NCI-H226 (cell line): ENCODE results near the gene BPIFB3.
"Not testable (repeated sequence)": the region's sequence is repeated elsewhere in the genome, so short reads cannot be mapped to it uniquely, and the experiment has no call there.

Source experiments
- DNase-seq: peaks from one replicate; pipeline ENCODE4 v3.0.0-alpha.2; 2015

The BPIFB3 gene

DNA sequence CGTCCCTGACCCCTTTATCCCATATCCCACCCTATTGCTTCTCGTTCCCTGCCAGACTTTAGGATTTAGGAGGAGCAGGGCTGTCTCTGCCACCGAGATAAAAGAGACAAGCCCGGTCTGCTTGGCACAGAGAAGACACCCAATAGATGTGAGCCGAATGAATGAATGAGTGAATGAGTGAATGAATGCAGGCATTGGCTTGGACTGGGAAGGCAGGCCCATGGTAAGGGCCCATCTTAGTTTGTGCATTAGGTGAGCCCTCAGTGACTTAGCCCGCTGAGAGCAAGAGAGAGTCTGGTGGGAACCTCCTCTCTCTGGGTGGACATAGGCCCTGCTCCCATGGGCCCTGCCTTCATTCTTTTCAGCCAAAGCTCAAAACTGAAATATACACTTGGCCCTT, 23.1 kb upstream of the BPIFB3 start:
- DNase-seq = no peak

DNA sequence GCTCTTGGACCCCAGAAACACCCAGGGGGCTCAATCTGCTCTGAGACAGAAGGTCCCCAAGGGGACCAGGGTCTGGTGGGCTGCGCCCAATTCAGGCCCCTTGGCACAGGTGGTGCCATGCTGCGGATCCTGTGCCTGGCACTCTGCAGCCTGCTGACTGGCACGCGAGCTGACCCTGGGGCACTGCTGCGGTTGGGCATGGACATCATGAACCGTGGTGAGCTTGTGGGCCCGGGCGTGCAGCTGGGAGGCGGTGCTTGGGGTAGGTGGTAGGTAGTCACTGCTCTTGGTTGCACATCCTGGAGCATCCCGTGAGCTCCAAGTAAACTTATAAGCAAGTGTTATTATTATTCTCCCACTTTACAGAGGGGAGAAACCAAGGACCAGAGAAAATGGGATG, 22.2 kb upstream of the BPIFB3 start, which contains the start of gene BPIFB6:
BPIFB6 (plus strand) TSS at position 118 of the 400 bp plus-strand sequence; CDS start at position 118, 0 bp downstream.
- no peak for DNase-seq

DNA sequence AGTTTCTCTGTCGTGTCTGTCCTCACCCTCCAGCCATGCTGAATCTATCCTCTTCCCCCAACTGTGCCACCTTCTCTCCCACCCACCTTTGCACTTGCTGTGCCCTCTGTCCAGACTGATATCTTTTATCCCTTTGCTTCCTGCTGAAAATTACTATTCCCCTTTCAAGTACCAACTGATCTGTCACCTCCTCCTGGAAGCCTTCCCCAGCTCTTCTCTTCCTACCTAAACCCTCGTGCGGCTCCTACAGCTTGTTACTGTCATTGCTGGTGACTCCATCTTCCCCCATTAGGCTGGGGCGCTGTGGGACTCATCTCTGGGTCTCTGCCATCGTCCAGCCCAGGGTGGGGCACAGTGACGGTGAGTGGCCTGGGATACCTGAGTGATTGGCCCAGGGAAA, 21.1 kb upstream of the BPIFB3 start:
- DNase-seq = no peak

DNA sequence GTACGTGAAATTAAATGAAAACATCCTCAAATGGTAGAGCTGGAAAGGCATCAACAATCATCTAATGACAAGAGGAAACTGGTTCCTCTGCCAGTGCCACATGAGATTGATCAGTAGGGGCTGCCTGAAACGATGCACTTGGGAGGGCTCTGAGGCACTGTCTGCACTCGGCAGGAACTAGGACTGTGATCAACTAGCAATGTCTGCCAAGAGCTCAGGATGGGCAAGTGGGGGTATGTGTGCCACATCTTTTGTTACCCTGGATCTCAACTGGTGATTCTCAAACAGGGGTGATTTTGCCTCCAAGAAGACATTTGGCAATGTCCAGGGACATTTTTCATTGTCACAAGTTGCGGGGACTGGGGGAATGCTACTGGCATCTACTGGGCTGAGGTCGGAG, 20.3 kb upstream of the BPIFB3 start:
- no peak for DNase-seq

DNA sequence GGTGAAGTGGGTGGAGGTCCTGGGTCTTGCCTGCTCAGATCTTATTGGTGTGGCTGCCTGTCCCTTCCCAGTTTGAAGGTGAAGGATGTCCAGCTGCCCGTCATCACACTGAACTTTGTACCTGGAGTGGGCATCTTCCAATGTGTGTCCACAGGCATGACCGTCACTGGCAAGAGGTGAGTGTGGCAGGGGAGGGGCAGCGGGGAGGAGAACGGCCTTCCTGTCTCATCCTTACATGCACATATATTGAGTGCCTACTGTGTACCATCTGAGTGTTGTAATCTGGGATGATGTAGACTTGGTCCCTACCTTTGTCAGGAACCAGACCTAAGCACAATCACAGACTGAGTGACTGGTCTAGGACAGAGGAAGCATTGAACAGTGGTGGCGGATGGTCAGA, 19.6 kb upstream of the BPIFB3 start:
- no peak for DNase-seq

DNA sequence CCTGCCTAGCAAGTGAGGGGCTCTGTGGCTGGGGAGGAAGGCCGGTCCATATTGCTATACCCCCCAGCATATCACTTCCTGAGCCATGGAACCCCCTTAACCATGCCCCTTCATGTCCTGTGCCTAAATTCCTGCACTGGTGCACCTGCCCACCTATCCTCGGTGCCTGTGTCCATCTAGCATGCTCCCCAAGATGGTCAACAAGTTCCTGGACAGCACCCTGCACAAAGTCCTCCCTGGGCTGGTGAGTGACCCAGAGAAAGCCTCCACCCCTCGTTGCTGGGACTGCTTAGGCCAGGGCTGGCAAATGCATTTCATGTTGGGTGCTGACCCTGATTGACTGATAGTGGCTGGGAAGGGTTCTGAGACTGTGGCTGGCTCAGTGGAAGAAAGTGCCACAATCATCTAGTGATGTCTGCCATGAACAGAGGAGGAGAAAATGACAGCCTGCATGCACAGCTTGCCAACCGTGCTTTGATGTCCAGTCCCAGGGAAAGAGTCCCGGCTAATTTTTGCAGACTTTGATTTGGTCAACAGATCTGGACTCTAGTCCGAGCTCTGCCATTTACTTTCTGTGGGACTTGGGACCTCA, 18.7 kb upstream of the BPIFB3 start:
- no peak for DNase-seq

DNA sequence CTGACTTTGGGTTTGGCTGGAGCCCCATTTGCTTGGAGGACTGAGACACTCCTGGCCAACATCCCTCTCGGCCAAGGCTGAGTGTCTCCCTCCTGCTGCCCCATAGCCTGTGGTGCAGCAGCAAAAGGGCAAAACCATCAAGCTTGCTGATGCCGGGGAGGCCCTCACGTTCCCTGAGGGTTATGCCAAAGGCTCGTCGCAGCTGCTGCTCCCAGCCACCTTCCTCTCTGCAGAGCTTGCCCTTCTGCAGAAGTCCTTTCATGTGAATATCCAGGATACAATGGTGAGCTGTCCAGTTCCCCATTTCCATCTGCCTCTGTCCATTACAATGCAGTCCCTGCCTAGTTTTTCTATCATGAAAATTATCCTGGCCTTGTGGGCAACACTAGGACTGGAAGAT, 16.2 kb upstream of the BPIFB3 start:
- DNase-seq = no peak

DNA sequence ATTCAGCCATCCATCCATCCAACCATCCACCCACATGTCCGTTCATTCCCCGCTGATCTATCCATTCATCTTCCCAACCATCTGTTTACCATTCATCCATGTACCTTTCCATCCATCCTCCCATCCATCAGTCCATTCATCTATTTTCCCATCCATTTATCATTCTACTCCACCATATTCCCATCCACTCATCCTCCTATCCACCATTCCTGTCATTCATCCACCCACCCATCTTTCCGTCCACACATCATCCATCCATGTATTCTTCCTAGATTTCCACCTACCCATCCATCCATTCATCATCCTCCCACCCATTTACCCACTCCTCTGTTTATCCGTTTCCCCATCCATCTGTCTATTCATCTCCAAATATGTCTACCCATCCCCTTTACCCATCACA, 15.5 kb upstream of the BPIFB3 start:
- no peak for DNase-seq

DNA sequence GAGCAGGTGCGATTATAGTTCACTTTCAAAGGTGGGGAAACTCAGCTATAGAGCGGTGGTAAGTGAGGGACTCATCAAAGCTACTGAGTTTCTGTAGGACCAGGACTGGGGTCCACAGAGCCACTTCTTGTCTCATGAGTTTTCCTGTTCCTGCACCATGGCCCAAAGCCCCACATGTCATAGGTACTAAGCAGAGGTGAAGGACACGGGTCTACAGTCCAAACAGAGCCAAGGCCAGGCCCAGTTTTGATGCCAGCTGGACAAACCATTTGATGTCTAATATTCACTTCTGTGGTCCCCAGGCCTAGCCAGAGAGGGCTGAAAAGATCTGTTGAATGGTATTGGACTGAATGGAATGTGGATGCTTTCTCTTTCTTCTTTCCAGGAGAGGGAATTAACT, 11.3 kb upstream of the BPIFB3 start:
- DNase-seq = no peak

DNA sequence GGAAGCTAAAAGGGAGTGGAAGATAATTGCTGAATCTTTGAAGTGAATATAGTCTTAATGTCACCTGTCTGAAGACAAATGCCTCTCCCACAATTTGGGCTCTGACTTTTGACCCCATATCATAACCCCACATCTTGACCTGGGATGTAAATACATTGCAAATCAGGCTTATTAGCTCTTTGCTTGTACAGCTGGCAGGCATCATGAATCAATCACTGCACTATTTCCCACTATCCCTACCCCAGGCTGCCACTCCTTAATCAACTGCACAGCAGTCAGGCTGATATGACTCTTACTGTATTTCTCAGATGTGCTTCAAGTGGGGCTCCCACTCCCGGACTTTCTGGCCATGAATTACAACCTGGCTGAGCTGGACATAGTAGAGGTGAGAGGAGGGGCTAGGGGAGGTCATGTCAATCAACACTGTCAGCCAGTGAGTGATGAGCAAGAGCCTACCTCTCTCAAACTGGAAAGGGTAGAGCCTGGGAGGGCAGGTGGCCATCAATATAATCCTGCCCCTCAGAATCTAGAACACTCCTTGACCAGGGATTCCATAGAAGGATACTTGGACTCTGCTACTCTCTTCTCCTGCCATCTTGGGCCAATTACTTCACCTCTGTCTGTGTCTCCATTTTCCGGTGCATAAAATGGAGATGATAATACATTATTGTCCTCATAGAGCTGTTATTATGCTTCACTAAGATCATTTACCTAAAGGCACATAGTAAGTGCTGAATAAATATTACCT, 10.5 kb upstream of the BPIFB3 start:
- no peak for DNase-seq

DNA sequence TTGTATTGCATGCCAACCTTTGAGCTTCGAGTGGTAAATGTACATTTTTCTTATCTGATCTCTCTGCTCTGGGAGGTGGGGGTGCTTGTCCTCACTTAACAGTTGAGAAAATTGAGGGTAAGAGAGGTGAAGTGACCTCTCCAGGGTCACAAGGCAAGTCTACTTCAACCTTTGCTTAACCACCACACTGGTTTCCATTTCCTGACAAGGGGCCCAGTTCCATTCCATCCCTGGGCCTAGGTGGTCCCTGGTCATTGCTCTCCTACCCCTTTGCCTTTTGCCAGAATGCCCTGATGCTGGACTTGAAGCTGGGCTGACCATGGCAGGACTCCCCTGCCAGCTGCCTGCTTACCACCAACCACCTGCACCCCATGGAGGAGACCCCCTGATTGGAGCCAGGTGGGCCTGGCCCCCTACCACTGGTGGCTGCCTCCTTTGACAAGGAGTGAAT, 9.9 kb upstream of the BPIFB3 start:
- DNase-seq = no peak

DNA sequence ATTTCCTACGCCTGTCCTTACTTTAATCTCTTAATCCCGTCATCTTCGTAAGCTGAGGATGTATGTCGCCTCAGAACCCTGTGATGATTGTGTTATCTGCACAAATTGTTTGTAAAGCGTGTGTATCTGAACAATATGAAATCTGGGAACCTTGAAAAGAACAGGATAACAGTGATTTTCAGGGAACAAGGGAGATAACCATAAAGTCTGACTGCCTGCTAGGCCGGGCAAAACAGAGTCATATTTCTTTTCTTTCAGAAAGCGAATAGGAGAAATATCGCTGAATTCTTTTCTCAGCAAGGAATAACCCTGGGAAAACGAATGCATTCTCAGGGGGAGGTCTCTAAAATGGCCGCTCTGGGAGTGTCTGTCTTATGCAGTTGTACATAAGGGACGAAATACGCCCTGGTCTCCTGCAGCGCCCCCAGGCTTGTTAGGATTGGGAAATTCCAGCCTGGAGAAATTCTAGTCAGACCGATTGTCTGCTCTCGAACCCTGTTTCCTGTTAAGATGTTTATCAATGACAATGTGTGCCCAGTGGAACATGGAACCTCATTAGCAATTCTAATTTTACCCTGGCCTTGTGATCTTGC, 8.5 kb upstream of the BPIFB3 start:
- not testable (repeated sequence) for DNase-seq

DNA sequence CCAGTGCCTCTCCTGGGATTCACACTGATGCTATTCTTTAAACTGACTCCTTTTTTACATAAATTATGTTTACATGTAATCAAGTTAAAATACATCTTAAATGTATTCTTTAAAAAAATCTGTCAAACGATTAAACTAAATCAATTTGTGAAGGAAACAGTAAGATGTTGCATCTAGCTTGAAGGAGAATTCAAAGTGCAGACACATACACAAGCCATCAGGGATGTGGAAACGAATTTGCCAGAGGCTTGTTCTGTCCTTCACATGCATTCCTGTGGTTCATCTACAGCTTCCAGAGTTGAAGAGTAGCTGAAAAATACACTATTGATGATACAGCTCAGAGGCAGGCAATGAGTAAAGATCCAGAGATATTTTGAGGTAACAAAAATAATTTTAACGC, 7.3 kb upstream of the BPIFB3 start:
- DNase-seq = no peak

DNA sequence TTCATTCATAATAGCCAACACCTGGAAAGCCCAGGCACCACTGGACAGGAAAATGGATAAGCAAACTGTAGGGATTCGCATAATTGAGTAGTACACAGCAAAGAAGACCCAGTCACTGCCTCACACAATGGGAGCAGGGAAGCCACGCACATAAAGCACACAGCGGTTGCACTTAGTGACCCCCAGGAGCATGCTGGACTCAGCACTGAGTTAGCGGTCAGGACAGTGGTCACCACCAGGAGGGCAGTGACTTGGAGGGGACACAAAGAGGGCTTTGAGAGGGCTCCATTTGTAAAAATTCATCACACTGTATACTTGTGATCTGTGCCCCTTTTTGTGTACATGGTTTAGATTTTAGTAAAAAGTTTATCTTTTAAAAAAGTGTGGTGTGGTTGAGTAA, 2.4 kb upstream of the BPIFB3 start:
- no peak for DNase-seq

DNA sequence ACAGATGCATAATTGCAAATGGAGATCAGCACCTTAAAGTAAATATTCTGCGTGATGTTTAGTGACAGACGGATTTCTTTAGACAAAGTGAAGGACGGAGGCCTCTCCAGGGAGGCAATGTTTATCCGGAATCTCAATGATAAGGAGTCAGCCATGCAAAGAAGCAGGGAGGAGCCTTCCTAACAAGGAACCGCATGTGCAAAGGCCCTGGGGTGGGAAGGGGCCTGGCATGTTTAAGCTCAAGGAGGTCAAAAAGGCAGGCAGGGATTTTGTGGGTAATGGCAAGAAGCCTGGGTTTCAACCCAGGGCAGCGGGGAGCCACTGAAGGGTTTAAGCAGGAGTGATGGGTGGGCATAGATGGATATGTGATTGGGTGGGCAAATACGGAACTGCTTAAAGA, 678 bp downstream of the BPIFB3 start:
- DNase-seq = no peak

DNA sequence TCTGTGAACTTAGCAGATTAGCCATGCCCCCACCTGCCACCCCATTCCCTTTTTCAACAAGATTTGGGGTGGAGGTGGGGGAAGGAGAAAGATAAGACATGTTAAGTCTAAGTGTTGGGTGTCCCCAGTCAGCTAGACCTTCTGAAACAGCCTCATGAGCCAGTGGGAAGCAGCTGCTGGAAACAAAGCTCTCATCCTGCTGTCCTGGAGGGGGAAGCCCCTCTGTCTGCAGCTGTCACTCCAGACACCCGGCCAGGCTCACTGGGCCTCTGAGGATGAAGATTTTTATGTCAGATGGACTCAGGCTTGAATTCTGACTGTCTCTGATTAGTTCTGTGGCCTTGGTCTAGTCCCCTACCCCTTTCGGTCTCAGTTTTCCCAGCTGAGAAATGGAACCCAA, 1.1 kb downstream of the BPIFB3 start:
- DNase-seq = no peak

DNA sequence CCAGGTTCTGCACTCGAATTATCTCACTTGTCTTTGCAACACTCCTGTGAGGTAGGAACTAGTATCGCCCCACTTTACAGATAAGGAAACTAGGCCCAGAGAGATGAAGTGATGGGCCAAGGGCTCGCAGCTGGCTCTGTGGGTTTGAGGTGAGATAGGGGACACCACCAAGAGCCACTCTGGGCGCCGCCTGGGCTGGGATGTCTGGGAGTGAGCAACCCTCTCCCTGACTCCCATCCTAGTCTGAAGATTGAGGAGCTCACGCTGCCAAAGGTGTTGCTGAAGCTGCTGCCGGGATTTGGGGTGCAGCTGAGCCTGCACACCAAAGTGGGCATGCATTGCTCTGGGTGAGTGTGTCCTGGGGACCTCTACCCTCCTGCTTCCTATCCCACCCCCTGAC, 5.4 kb downstream of the BPIFB3 start:
- no peak for DNase-seq

DNA sequence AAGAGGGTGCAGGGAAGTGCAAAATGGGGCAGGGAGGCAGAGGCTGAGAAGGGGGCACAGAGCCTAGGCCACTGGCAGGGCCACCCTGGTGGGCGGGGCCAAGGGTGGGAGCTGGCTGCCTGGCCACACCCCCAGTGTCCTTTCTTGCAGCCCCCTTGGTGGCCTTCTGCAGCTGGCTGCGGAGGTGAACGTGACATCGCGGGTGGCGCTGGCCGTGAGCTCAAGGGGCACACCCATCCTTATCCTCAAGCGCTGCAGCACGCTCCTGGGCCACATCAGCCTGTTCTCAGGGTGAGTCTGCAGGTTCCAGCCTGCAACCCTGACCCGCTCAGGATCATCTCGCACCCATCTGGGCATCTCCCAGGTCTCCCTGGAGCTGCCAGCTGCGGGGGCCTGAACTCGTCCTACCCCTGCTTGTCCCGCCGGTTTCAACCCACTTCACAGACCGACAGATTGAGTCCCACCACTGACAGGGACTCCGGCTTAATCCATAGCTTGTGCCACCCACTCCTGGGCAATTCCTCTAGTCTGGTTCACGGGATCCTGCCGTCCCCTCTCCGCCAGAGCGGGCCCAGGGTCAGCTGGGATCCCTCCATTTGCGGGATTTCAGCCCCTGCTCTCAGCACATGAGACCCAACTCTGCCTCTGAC, 6.2 kb downstream of the BPIFB3 start:
- DNase-seq = no peak

DNA sequence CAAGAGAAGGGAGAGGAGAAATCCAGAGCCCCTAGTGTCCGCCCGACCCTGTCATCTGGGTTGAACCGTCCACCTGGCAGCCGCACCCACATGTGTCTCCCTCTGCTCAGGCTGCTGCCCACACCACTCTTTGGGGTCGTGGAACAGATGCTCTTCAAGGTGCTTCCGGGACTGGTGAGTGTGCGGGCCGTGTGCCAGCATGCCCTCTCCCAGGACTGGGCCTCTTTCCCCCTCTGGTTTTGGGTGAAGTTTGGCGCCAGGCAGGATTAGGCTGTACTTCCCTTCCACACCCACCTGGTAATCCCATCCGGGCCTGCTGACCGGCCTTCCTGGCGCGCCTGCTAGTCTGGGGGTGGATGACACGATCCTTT, 7.9 kb downstream of the BPIFB3 start:
- no peak for DNase-seq

DNA sequence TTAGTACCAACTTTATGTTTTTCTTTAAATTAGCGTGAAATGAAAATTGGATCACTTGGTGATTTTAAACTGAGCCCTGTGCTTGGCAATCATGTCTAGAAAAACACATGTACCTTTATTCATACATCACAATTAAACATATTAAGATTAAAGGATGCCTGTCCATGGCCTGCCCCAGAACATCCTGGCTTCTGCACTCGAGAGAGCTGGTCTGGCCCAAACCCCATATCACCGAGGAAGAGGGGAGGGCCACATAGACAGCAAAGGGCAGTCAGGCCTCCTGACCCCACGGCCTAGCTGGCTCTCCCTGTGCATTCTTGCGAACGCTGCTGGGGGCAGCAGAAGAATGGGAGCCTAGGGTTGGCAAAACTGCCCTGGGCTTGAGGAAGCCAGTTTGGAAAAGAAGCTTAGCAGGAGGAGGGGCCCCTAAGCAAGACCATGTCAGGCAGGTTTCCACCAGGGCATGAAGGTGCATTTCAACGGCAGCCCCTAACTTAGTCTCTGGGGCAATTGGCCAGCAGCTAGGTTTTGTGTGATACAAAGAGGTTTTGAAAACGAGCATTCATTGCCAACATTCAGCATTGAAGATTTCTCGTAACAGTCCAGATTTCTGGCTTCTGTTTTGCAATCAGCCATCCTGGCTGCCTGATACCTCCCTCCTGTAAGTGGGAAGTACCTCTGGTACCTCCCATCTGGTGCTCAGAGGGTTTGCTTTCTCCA, 8.6 kb downstream of the BPIFB3 start:
- no peak for DNase-seq

DNA sequence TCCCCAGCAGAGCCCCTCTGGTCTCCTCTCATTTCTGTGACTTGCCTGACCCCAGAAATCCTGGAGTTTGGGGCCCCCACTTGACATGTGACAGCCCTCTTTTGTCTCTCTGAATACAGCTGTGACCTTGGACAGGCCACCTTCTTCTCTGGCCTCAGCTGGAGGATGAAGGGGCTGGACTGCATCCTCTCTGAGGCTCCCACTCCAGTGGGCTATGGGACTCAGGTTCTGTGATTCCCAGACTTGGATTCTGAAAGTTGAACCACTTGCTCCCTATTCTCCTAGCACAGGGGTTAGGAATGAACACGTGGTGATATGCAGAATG, 9.1 kb downstream of the BPIFB3 start:
- DNase-seq = no peak

DNA sequence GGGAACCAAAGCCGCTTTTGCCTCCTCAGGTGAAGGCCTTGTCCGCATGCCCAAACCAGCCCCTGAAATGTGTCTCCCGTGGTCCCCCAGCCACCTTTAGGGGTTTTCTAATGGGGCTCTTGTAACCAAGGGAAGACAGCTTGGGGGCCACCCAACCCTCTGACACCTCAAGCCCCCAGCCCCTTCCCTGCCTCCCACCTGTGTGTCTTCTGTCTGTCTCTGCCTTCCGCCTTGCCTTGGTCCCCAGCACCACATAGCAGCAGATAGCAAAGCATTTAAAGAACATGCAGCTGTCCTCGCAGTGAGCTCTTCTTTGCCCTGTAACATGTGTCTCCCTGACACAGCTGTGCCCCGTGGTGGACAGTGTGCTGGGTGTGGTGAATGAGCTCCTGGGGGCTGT, 9.6 kb downstream of the BPIFB3 start:
- DNase-seq = no peak

DNA sequence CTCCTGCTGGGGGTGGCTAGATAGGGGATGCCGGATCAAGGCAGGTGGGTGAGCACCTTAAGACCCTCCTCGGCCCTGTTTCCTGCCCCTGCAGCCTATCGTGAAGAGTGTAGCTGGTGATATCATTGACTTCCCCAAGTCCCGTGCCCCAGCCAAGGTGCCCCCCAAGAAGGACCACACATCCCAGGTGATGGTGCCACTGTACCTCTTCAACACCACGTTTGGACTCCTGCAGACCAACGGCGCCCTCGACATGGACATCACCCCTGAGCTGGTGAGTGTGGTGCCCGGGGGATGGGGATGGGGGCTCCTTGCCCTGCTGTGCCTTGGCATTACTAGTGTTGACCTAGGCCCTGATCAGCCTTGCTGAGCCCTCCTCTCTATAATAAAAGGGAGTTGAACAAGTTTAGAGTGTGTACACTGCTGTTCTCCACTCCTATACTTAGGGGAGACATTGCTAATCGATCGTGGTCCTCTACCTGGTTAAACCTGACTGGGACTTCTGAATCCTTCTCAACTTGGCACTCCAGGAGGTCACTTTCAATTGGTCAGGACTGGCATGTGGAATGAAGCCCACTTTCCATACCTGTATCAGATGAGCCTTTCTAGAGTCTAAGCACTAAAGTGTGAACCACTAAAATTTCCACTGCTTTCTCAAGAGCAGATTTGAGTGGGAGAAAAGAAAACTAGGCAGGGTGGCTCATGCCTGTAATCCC, 11.0 kb downstream of the BPIFB3 start:
- DNase-seq = no peak
